Measurements from ENCODE around the gene MYO5C. TPM values are rescaled to one million over a fixed set of nuclear protein-coding genes. Genes with fewer than 3 reads are reported as not detected.

Gene MYO5C
- total RNA-seq, 1 experiment from 2014 or later, result 0.43 TPM

GRCh38 chr15:52193791-52194190 lies 101.8 kb downstream of the MYO5C start:
- H3K27me3 ChIP-seq (replicated peaks; ENCODE audit: insufficient read depth, low read depth, low read length, poor library complexity), result no peaks in the 10 kb centered on the region
- no peak for TF ChIP-seq EZH2 (IDR thresholded peaks at IDR 0.05; ENCODE audit: borderline replicate concordance, low read depth, low read length, poor library complexity, severe bottlenecking)
- TF ChIP-seq, protein P1, sequence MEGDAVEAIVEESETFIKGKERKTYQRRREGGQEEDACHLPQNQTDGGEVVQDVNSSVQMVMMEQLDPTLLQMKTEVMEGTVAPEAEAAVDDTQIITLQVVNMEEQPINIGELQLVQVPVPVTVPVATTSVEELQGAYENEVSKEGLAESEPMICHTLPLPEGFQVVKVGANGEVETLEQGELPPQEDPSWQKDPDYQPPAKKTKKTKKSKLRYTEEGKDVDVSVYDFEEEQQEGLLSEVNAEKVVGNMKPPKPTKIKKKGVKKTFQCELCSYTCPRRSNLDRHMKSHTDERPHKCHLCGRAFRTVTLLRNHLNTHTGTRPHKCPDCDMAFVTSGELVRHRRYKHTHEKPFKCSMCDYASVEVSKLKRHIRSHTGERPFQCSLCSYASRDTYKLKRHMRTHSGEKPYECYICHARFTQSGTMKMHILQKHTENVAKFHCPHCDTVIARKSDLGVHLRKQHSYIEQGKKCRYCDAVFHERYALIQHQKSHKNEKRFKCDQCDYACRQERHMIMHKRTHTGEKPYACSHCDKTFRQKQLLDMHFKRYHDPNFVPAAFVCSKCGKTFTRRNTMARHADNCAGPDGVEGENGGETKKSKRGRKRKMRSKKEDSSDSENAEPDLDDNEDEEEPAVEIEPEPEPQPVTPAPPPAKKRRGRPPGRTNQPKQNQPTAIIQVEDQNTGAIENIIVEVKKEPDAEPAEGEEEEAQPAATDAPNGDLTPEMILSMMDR (conservative IDR thresholded peaks at IDR 0.05; ENCODE audit: low read depth, low read length), result no peak
- H3K9me3 ChIP-seq (ENCODE audit: low read depth, low read length, poor library complexity, severe bottlenecking), result no peaks in the 10 kb centered on the region
- no peak for DNase-seq (ENCODE audit: low spot score)
- ChIA-PET POLR2A (ENCODE audit: low non-redundant PET) (no interaction called here), CTCF (no interaction called here)
- BruUV-seq (replicated peaks), result no TSS peak
- no peak overlapping the region for H3K27ac ChIP-seq (ENCODE audit: low read depth, low read length, poor library complexity, severe bottlenecking)
- no peaks in the 10 kb centered on the region for H3K4me1 ChIP-seq (ENCODE audit: insufficient read depth, low read length, poor library complexity, severe bottlenecking)
- no peak overlapping the region for H3K4me3 ChIP-seq (ENCODE audit: low read depth, low read length, poor library complexity, severe bottlenecking)
- intact Hi-C loops (cut with micrococcal nuclease; ENCODE audit: unreplicated experiment), result no loop called here
- no peaks in the 10 kb centered on the region for H3K36me3 ChIP-seq (ENCODE audit: insufficient read depth, low read length, poor library complexity, severe bottlenecking)

GRCh38 chr15:52193321-52193720 lies 102.3 kb downstream of the MYO5C start:
- no peak for DNase-seq (ENCODE audit: low spot score)
- TF ChIP-seq EZH2 (IDR thresholded peaks at IDR 0.05; ENCODE audit: borderline replicate concordance, low read depth, low read length, poor library complexity, severe bottlenecking), result no peak
- TF ChIP-seq, protein P1 (conservative IDR thresholded peaks at IDR 0.05; ENCODE audit: low read depth, low read length), result no peak
- POLR2A ChIA-PET (ENCODE audit: low non-redundant PET), result no interaction called here
- no TSS peak for BruUV-seq (replicated peaks)
- Histone ChIP-seq H3K4me1 (ENCODE audit: insufficient read depth, low read length, poor library complexity, severe bottlenecking) (no peaks in the 10 kb centered on the region), H3K27ac (ENCODE audit: low read depth, low read length, poor library complexity, severe bottlenecking) (no peak overlapping the region), H3K36me3 (ENCODE audit: insufficient read depth, low read length, poor library complexity, severe bottlenecking) (no peaks in the 10 kb centered on the region), H3K9me3 (ENCODE audit: low read depth, low read length, poor library complexity, severe bottlenecking) (no peaks in the 10 kb centered on the region), H3K4me3 (ENCODE audit: low read depth, low read length, poor library complexity, severe bottlenecking) (no peak overlapping the region), H3K27me3 (replicated peaks; ENCODE audit: insufficient read depth, low read depth, low read length, poor library complexity) (no peaks in the 10 kb centered on the region)
- CTCF ChIA-PET, result no interaction called here
- intact Hi-C loops (cut with micrococcal nuclease; ENCODE audit: unreplicated experiment), result no loop called here

- H3K4me1 ChIP-seq (ENCODE audit: insufficient read depth, low read length, poor library complexity, severe bottlenecking), result no peaks in the 10 kb centered on the region
- H3K27ac ChIP-seq (ENCODE audit: low read depth, low read length, poor library complexity, severe bottlenecking), result no peak within 1 kb of the TSS
- no peaks in the 10 kb centered on the region for H3K27me3 ChIP-seq (replicated peaks; ENCODE audit: insufficient read depth, low read depth, low read length, poor library complexity)
- H3K4me3 ChIP-seq (ENCODE audit: low read depth, low read length, poor library complexity, severe bottlenecking), result no peak within 1 kb of the TSS
- BruUV-seq (replicated peaks), result no TSS peak
- no peaks in the 10 kb centered on the region for H3K36me3 ChIP-seq (ENCODE audit: insufficient read depth, low read length, poor library complexity, severe bottlenecking)
- H3K9me3 ChIP-seq (ENCODE audit: low read depth, low read length, poor library complexity, severe bottlenecking), result no peaks in the 10 kb centered on the region
- ChIA-PET CTCF (interaction anchor here (0.9 kb wide), 1 partner anchor 113 kb away, joined by 3 read pairs; no protein-coding TSS in a partner anchor), POLR2A (ENCODE audit: low non-redundant PET) (no interaction called here)
- no peak for TF ChIP-seq EZH2 (IDR thresholded peaks at IDR 0.05; ENCODE audit: borderline replicate concordance, low read depth, low read length, poor library complexity, severe bottlenecking)
- TF ChIP-seq, protein P1 (conservative IDR thresholded peaks at IDR 0.05; ENCODE audit: low read depth, low read length), result no peak
- intact Hi-C loops (cut with micrococcal nuclease; ENCODE audit: unreplicated experiment), result no loop called here
- DNase-seq (ENCODE audit: low spot score), result no peak
Observed at GRCh38 chr15:52191207-52191606, 104.4 kb downstream of the MYO5C start, which contains the start of gene GNB5. Gene GNB5, minus strand, starts transcription at chr15:52191392. Its CDS starts 6,716 bp downstream, at chr15:52184676.

Data from A673 (cell line).